GM20000 (cell line): ENCODE data around the gene AKR1B1.

Experiments used
- DNase-seq: peaks from one replicate; pipeline ENCODE4 v3.0.0; 2012; ENCODE audit warnings: low spot score
- TF ChIP-seq, protein P1 (sequence below): IDR thresholded peaks from 2 replicates; pipeline ENCODE4 v1.5.1; 2012; ENCODE audit warnings: mild to moderate bottlenecking, control low read depth; ENCODE audit errors: extremely low read depth, missing control alignments

Gene AKR1B1

DNA sequence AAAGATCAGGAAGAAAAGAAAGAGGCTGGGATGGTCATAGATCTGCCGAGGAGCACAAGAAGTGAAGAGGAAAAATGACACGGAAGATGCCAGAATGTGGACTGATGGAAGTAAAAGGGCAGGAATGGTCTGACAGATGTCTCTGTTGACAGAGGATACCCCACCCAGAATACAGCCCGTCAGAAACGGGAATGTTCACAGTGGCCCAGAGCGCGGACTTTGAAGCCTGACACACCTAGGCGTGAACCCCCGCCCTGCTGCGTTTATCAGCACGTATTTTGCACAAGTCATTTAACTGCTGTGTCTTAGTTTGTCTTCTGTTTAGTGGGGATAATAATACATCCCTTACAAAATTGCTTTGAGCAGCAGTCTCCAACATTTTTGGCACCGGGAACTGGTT lies 27.1 kb downstream of the AKR1B1 start:
- DNase-seq = no peak
- TF ChIP-seq, protein P1, sequence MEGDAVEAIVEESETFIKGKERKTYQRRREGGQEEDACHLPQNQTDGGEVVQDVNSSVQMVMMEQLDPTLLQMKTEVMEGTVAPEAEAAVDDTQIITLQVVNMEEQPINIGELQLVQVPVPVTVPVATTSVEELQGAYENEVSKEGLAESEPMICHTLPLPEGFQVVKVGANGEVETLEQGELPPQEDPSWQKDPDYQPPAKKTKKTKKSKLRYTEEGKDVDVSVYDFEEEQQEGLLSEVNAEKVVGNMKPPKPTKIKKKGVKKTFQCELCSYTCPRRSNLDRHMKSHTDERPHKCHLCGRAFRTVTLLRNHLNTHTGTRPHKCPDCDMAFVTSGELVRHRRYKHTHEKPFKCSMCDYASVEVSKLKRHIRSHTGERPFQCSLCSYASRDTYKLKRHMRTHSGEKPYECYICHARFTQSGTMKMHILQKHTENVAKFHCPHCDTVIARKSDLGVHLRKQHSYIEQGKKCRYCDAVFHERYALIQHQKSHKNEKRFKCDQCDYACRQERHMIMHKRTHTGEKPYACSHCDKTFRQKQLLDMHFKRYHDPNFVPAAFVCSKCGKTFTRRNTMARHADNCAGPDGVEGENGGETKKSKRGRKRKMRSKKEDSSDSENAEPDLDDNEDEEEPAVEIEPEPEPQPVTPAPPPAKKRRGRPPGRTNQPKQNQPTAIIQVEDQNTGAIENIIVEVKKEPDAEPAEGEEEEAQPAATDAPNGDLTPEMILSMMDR = no peak

DNA sequence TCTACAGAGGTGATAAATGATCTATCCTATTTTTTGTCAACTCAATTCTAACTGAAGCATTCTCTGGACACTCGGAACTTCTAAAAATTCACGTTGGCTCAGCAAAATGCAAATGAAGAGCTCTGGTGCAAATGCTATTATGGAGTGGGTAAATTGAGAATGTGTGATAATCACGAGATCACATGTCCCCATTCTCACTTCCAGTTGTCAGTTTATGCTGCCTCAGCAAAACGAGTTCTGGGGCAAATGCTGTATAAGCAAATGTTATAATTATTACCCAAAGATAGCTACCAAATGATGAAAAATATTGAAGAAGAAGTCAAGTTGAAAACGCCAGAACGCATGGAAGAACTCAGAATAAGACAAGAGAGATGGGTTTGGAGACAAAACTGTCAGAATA lies 29.4 kb downstream of the AKR1B1 start:
- DNase-seq = no peak
- TF ChIP-seq, protein P1 = no peak

DNA sequence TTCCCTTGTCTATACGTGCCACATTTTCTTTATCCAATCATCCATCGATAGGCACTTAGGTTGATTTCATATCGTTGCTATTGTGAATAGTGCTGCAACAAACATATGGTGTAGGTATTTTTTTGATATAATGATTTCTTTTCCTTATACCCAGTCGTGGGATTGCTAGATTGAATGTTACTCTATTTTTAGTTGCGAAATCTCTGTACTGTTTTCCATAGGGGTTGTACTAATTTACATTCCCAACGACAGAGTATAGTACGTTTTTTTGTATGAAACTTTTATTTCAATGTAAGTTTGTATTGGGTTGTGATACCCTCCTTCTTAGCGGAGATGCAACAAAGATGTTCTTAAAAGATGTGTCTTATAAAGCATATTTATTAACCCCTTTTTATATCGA lies 30.0 kb downstream of the AKR1B1 start:
- no peak for DNase-seq
- TF ChIP-seq, protein P1 = no peak

DNA sequence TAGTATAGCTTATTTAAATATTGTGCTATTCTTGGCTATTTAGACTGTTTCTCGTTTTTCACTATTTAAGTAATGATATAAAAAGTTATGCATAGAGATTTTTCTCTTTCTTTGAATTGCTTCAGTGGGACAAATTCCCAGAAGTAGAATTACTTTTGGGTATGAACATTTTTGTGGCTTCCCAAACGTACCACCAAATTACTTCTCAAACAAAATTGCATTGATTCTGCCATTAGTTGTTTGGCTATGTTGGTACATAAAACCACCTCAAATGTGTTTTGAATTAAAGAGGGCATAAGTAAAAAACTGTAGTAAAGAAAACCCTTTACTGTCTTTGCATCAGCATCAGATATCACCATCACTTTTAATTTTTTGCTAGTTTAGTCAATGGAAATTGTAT lies 31.0 kb downstream of the AKR1B1 start:
- DNase-seq = no peak
- TF ChIP-seq, protein P1 = no peak

DNA sequence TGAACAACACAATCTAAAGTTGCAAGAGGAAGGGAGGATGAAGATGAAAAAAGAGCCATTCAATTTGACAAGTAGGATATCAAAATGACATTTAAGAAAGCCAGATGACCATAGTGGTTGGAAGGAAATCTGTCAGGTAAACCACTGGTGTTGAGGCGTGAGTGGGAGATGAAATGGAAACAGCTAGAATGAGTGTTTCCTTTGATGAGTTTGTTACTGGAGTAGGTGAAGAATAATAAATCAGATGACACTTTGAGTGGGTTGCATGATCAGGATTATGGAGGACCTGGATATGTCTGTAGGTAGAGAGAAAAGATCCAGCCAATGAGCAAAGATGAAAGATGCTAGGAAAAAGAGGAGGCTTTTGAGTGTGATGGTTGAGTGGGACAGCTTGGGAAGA lies 33.1 kb downstream of the AKR1B1 start:
- no peak for DNase-seq
- TF ChIP-seq, protein P1 = no peak

DNA sequence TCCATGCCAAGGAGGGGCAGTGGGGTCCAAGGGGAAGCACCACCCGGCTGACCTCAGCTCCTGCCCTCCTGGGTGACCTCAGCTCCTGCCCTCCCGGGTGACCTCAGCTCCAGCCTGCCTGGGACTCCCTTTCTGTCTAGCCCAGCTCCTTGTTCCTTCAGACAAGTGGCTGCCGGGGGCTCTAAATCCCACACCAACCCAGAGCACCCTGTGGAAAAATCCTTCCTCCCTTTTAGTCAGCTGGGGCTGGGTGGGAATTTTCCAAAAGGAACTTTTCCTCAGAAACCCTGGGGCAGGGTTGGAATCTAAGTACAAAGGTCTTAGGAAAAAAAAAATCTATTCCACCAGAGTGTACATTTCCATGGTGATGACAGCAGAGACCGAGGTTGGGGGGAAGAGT lies 36.3 kb downstream of the AKR1B1 start:
- DNase-seq = no peak
- TF ChIP-seq, protein P1 = no peak

DNA sequence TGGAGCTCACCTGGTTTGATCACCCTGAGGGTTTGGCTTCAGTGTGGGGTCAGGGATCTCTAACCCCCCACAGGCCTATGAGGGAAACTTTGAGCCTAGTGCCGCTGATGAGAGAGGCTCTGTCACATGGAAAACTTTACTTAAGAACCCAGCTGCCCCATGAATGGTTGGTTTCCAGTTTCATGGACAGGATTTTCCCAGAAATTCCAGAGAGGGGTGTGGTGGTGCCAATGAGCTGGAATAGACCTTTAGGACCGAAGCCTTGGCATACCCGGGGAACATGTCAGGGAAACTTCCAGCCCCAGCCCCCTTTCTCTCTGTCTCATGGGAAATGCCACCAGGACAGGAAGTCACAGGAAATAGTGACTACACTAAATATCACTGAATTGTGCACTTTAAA lies 36.9 kb downstream of the AKR1B1 start:
- no peak for DNase-seq
- TF ChIP-seq, protein P1 = no peak
